ENCODE results near the gene CALY.

The CALY gene

GRCh38 chr10:133335246-133336117 is 1.2 kb downstream of the CALY start:
- no peaks in the 10 kb centered on the region for H3K36me3 ChIP-seq (ENCODE audit: insufficient read depth, low read depth, low read length)
- no peaks in the 10 kb centered on the region for H3K4me1 ChIP-seq (ENCODE audit: insufficient read depth, low read length)
- no peak overlapping the region for H3K9ac ChIP-seq (ENCODE audit: low read depth, low read length)
- no peaks in the 10 kb centered on the region for H3K9me3 ChIP-seq (ENCODE audit: insufficient read depth, low read depth, low read length)
- H3K27ac ChIP-seq (ENCODE audit: low read length) = no peak overlapping the region
- peaks cover 85% of the 10 kb centered on the region for H3K27me3 ChIP-seq (ENCODE audit: insufficient read depth, low read length)
- peak overlapping the region; percentile 42; the same call in 1 of the 2 replicates for H3K4me3 ChIP-seq (ENCODE audit: low read length)

DNA sequence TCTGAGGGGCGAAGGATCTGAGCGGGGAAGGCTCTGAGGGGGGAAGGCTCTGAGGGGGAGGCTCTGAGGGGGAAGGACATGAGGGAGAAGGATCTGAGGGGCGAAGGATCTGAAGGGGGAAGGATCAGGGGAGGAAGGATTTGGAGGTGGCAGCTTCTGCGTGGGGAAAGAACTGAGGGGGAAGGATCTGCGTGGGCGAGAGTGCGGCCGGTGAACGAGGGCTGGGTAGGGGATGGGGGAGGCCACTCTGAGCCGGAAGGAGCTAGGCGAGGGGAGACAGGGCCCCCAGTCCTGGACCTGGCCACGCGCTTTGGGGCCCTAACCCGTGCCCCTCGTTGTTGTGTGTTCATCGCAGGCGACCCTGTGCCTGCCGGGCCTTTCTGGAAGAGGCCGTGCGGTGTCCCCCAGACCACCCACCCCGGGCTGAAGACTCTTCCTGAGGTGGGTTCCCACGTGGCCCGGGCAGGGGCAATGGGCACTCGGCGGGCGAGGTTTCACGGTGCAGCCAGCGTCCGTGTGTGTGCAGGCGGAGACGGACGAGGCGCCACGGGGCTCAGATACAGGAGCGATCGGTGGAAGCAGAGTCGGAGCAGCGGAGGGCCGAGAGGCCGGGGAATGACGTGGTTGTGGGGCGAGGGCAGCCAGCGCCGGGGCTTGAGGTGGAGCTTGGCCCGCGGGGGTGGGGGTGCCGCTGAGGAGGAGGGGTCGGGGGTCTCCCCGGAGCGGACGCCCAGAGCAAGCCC is 2.0 kb downstream of the CALY start:
- Histone ChIP-seq H3K27ac (ENCODE audit: low read length) (no peak overlapping the region), H3K36me3 (ENCODE audit: insufficient read depth, low read depth, low read length) (no peaks in the 10 kb centered on the region), H3K9me3 (ENCODE audit: insufficient read depth, low read depth, low read length) (no peaks in the 10 kb centered on the region), H3K4me1 (ENCODE audit: insufficient read depth, low read length) (no peaks in the 10 kb centered on the region), H3K4me3 (ENCODE audit: low read length) (peak overlapping the region; percentile 42; the same call in 1 of the 2 replicates), H3K27me3 (ENCODE audit: insufficient read depth, low read length) (peaks cover 90% of the 10 kb centered on the region), H3K9ac (ENCODE audit: low read depth, low read length) (no peak overlapping the region)

DNA sequence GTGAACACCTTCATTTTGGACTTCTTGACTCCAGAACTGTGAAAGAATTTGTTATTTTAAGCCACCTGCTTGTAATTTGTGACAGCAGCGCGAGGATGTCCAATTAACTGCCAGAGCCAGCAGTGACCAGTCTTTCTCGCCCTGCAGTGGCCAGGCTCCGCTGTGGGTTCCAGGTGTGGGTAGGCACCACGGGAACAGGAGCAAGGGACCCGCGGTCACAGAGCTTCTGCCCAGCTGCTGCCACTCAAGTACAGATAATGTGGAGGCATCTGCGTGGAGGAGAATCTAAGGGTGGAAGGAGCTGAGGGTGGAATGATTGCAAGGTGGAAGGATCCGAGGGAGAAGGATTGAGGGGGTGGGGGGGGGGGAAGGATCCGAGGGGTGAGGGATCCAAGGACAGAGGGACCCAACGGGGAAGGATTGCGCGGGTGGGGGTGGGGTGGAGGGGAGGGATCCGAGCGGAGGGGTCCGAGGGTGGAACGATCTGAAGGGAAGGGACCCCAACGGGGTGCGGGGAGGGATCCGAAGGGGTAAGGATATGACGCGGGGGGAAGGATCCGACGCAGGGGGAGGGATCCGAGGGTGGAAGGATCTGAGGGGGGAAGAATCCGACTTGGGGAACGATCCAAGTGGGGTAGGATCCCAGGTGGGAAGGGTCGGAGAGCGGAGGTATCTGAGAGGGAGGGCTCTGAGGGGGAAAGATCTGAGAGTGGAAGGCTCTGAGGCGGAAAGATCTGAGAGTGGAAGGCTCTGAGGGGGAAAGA is 3.6 kb downstream of the CALY start:
- Histone ChIP-seq H3K27me3 (ENCODE audit: insufficient read depth, low read length) (peaks cover 97% of the 10 kb centered on the region), H3K4me1 (ENCODE audit: insufficient read depth, low read length) (0 out of 2 replicates have a peak, but pooled peaks cover 6% of the 10 kb centered on the region), H3K36me3 (ENCODE audit: insufficient read depth, low read depth, low read length) (no peaks in the 10 kb centered on the region), H3K9ac (ENCODE audit: low read depth, low read length) (no peak overlapping the region), H3K4me3 (ENCODE audit: low read length) (no peak overlapping the region), H3K9me3 (ENCODE audit: insufficient read depth, low read depth, low read length) (no peaks in the 10 kb centered on the region), H3K27ac (ENCODE audit: low read length) (no peak overlapping the region)

DNA sequence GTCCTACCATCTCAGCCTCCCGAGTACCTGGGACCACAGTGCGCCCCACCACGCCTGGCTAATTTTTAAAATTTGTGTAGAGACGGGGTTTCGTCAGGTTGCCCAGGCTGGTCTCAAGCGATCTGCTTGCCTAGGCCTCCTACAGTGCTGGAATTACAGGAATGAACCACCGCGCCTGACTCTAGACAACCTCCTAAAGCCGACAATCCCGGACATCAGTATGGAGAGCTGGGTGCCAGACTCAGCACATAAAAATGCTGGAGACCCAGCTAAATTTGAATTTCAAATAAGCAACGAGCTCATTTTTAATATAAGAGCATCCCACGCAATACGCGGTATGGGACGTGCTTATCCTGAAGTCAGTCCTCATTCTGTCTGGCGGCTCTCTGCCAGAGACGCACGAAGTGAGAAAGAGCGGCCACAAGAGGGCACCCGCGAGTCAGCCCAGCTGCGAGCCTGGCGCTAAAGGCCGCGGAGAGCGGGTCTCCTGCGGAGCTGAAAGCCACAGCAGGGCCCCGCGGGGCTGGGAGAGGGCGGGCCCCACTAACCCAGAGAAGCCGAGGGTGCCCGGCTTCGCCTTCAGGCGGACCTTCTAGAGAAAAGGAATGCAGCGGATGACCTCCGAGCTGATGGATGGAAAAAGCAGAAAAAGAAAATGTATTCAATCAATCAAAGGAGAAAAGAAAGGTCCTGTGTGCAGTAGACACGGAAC is 7.0 kb downstream of the CALY start:
- 0 out of 2 replicates have a peak, but pooled peaks cover 6% of the 10 kb centered on the region for H3K4me1 ChIP-seq (ENCODE audit: insufficient read depth, low read length)
- H3K4me3 ChIP-seq (ENCODE audit: low read length) = peak overlapping the region; percentile 58
- H3K27ac ChIP-seq (ENCODE audit: low read length) = no peak overlapping the region
- no peaks in the 10 kb centered on the region for H3K36me3 ChIP-seq (ENCODE audit: insufficient read depth, low read depth, low read length)
- no peak overlapping the region for H3K9ac ChIP-seq (ENCODE audit: low read depth, low read length)
- H3K9me3 ChIP-seq (ENCODE audit: insufficient read depth, low read depth, low read length) = no peaks in the 10 kb centered on the region
- H3K27me3 ChIP-seq (ENCODE audit: insufficient read depth, low read length) = peaks cover 97% of the 10 kb centered on the region

DNA sequence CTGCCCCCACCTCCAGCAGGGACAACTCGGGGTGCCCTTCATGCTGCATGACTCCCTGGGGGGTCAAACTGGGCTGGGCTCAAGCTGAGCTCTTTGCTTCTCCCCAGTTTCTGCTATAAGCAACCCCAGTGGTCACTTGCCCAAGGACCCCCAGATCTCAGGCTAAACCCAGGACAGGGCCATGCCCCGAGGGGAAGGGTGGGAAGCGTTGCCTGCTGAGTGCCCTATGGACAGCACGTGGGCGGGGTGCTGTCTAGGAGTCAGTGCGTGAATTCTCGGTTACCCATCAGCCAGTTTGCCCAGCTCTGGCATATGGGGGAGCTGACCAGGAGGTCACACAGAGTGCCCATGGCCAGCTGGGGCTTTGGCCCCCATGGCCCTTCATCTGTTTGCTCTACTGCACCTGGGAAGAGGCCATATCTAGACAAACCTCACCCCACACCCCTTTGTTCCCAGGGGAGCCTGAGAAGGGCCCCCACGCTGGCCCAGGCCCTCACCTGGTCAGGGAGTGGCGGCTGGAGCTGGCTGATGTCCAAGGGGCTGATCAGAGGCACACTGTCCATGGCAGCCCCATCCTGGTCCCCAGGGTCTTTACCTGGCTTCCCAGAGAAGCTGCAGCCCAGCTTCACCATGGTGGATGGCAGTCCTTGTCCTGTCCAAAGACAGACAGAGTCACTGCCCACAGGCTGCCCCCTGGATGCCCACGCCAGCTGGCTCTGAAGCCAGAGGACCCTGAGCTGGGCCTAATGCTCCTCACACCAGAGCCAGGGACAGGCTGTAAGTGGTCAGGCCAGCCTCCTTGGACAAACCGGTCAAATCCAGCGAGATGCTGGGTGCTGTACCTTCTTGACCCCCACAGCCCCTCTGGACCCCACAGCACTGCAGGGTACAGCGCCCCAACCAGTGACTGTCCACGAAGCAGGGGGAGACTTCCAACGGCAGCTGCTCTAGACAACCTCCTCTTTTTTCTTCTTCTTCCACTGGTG is 8.0 kb downstream of the CALY start:
- H3K4me1 ChIP-seq (ENCODE audit: insufficient read depth, low read length) = 0 out of 2 replicates have a peak, but pooled peaks cover 6% of the 10 kb centered on the region
- H3K4me3 ChIP-seq (ENCODE audit: low read length) = no peak overlapping the region
- no peak overlapping the region for H3K27ac ChIP-seq (ENCODE audit: low read length)
- H3K27me3 ChIP-seq (ENCODE audit: insufficient read depth, low read length) = peaks cover 87% of the 10 kb centered on the region
- H3K9me3 ChIP-seq (ENCODE audit: insufficient read depth, low read depth, low read length) = no peaks in the 10 kb centered on the region
- H3K9ac ChIP-seq (ENCODE audit: low read depth, low read length) = no peak overlapping the region
- no peaks in the 10 kb centered on the region for H3K36me3 ChIP-seq (ENCODE audit: insufficient read depth, low read depth, low read length)

DNA sequence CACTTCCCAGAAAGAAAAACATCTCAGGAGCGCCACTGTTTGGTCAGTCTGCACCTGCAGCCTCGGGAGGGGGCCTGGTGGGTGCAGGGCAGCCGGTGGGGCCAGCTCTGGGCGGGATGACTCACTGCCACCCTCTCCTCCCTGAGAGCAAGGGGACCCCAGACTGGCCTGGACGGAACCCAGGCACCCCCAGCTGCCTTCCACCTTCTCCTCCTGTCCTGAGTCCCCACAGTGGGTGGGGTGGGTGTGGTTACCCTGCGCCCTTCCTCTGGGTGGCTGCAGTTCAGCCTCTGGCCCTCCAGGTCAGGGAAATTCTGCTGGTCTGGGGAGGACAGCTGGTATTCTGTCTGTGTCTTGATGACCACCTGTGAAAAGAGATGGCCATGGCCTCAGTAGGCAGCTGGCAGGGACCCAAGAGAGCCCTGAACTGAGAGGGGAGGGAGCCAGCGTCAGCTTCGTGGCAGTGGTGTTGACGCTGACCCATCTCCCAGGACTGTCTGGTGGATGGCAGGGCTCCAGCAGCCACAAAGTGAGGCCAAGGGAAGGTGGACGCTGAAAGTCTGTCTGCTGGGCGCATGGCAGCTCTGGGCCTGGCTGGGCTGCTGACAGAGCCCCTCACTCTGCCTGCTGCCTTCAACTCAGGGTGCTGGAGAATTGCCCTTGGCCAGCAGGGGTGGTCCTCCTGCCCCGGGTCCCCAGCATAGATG is 8.9 kb downstream of the CALY start:
- Histone ChIP-seq H3K4me3 (ENCODE audit: low read length) (no peak overlapping the region), H3K9ac (ENCODE audit: low read depth, low read length) (no peak overlapping the region), H3K27me3 (ENCODE audit: insufficient read depth, low read length) (peaks cover 78% of the 10 kb centered on the region), H3K9me3 (ENCODE audit: insufficient read depth, low read depth, low read length) (no peaks in the 10 kb centered on the region), H3K27ac (ENCODE audit: low read length) (no peak overlapping the region), H3K36me3 (ENCODE audit: insufficient read depth, low read depth, low read length) (no peaks in the 10 kb centered on the region), H3K4me1 (ENCODE audit: insufficient read depth, low read length) (0 out of 2 replicates have a peak, but pooled peaks cover 6% of the 10 kb centered on the region)

DNA sequence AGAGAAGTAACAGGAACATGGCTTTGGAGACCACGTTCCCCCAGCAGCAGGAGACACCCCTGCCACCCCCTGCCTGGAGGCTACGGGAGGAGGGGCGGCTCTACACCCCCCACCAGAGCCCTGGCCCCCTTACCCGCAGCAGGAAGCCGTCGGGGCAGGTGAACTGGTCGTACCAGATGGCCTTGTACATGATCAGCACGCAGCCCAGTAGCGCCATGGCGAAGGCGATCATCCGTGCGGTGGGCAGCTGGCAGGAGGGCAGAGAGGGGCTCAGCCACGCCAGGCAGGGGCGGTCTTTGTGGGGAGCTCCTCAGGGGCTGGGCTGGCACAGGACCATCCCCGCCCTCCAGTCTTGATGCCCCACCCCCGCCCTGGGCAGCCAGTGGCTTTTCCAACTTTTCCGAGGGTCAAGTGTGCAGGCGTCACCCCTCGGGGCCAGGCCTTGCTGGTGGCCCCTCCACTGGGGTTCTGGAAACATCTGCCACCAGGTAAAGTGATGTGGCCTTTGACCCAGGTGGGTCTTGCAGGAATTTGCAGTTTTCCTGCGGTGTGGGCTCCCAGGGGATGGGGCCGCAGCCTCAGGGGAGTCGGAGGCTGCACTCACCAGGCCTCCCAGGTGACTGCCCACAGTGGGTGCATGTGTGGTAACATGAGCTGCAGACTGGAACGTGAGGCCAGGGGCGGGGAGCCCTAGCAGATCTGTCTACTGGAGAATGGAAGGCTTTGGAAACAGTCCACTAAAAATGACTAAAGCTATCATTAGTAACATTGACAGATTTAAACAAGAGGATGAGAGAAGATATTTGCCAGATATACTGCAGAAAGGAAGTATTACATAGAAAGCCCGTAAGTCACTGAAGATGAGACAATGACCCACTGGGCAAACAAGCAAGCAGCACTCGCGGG is 9.7 kb downstream of the CALY start:
- no peak overlapping the region for H3K4me3 ChIP-seq (ENCODE audit: low read length)
- H3K4me1 ChIP-seq (ENCODE audit: insufficient read depth, low read length) = 0 out of 2 replicates have a peak, but pooled peaks cover 6% of the 10 kb centered on the region
- no peaks in the 10 kb centered on the region for H3K9me3 ChIP-seq (ENCODE audit: insufficient read depth, low read depth, low read length)
- H3K27me3 ChIP-seq (ENCODE audit: insufficient read depth, low read length) = peaks cover 70% of the 10 kb centered on the region
- H3K27ac ChIP-seq (ENCODE audit: low read length) = no peak overlapping the region
- no peaks in the 10 kb centered on the region for H3K36me3 ChIP-seq (ENCODE audit: insufficient read depth, low read depth, low read length)
- no peak overlapping the region for H3K9ac ChIP-seq (ENCODE audit: low read depth, low read length)

GRCh38 chr10:133326223-133326551 is 10.5 kb downstream of the CALY start:
- Histone ChIP-seq H3K27ac (ENCODE audit: low read length) (no peak overlapping the region), H3K36me3 (ENCODE audit: insufficient read depth, low read depth, low read length) (no peaks in the 10 kb centered on the region), H3K27me3 (ENCODE audit: insufficient read depth, low read length) (peaks cover 62% of the 10 kb centered on the region), H3K4me1 (ENCODE audit: insufficient read depth, low read length) (0 out of 2 replicates have a peak, but pooled peaks cover 6% of the 10 kb centered on the region), H3K9me3 (ENCODE audit: insufficient read depth, low read depth, low read length) (no peaks in the 10 kb centered on the region), H3K9ac (ENCODE audit: low read depth, low read length) (no peak overlapping the region), H3K4me3 (ENCODE audit: low read length) (peak overlapping the region; percentile 58; the same call in 1 of the 2 replicates)

GRCh38 chr10:133325440-133326222 is 11.1 kb downstream of the CALY start:
- H3K9ac ChIP-seq (ENCODE audit: low read depth, low read length) = no peak overlapping the region
- no peak overlapping the region for H3K27ac ChIP-seq (ENCODE audit: low read length)
- H3K4me1 ChIP-seq (ENCODE audit: insufficient read depth, low read length) = 0 out of 2 replicates have a peak, but pooled peaks cover 6% of the 10 kb centered on the region
- peaks cover 57% of the 10 kb centered on the region for H3K27me3 ChIP-seq (ENCODE audit: insufficient read depth, low read length)
- no peaks in the 10 kb centered on the region for H3K9me3 ChIP-seq (ENCODE audit: insufficient read depth, low read depth, low read length)
- no peaks in the 10 kb centered on the region for H3K36me3 ChIP-seq (ENCODE audit: insufficient read depth, low read depth, low read length)
- H3K4me3 ChIP-seq (ENCODE audit: low read length) = peak overlapping the region; percentile 58; the same call in 1 of the 2 replicates
